ENCODE measurements around the gene PAPPA.

Gene PAPPA

GRCh38 chr9:116153765-116154333, at the start of gene PAPPA:
PAPPA (plus strand) TSS chr9:116153791; CDS start chr9:116154173, 382 bp downstream.
- no peak for FAIRE-seq

DNA sequence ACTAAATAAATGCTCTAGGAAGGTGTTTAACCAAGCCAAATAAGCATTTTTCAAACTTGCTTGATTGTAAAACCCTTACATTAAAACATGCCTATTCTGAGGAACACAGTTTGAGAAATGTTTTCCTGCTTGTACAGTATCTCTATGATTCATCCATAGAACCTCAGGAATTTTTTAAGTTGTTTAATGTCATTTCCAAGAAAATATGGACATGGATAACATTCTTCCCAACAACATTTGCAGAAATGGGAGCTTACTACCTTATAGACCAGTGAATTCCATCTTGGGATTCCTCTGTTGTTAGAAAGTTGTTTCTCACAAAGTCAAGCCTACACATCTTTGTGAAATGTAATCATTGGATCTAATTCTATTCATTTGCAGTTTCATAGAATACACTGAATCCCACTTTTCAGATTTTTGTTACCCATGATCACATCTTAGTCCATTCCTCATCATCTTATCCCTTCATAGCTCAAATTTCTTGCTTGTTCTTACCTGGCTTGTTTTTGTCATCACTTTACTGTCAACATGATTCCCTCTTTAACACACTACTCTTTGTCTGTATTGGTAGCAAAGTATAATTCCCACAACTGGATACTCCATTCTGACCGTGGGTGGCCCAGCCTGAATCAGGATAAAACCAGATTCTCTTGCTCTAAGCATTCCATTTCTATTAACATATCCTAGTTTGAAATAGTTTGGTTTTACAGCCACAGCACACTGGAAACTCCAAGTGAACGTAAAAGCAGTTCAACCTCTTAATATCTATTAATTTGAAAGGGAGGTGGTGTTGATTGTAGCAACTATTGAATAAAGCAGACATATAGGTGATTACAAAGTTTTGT, 49.4 kb upstream of the PAPPA start:
- FAIRE-seq = no peak

GRCh38 chr9:116112236-116112635, 41.4 kb upstream of the PAPPA start:
- no peak for FAIRE-seq

DNA sequence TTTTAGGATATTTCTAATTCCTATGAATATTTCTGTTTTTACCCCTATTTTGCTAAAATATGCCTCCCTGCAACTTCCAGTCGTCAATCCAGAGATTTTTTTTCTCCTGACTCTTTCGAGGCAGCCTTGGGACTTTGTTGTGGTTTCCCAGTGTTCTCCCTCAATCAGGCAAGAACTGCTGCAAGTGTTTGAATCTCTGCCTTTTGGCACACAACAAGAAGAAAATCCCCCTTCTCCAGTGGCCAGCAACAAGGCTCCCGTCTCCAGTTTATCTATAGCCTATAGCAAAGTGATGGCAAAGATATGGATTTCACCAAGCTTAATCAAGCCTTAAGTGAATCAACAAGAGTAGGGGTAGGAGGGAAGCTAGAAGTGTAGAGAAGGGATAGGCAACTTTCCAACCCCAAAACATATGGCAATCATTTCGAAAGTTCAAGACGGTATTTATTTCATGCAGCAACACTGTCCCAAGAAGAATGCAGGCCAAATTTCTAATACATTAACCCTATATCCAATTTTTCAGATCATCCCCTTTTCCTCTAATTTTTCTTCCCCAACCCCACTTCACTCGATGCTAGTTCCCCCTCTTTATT, 37.7 kb upstream of the PAPPA start:
- no peak for FAIRE-seq

DNA sequence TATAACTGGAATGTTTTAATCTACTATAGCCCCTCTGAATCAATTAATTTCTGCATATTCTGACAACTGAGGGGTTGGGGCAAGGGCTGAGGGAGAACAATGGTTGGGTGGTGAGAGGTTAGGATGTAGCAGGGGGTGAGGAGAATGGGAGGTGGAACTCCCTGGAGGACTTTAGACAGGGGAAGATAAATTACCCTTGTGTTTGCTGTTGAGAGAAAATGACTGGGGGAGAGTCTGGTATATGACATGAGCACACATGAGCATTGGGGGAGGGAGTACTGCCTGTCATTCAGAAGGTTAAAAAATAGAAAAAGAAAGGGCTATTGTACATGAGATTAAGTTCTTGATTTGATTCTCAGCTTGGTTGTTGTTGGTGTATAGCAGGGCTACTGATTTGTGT, 37.2 kb upstream of the PAPPA start:
- FAIRE-seq = no peak

- no peak for FAIRE-seq
These were observed 30.4 kb upstream of the PAPPA start for GRCh38 chr9:116123171-116123570.

DNA sequence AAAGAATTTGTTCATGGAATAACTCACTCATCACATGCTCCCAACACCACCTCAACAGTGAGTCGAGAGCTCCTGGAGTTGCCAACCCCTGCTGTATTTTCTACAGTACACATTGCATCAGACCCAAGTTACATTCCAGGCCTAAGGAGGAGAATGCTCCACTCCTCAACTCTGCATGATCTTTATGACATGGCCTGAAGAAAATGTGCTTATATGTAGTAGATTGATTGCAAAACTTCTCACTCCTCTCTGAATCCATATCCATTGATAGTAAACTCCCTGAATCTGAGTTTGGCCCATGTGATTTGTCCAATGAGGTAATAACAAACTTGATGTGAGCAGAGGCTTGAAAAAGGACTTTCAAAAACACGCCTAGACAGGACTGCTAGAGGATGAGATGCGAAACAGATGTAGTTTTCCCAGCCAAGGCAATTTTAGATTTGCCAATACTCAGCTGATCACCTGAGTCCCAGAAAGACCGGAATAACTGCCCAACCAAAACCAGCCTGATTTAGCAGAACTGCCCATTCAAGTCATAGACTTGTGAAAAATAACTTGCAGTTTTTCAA, 29.0 kb upstream of the PAPPA start:
- FAIRE-seq = no peak

DNA sequence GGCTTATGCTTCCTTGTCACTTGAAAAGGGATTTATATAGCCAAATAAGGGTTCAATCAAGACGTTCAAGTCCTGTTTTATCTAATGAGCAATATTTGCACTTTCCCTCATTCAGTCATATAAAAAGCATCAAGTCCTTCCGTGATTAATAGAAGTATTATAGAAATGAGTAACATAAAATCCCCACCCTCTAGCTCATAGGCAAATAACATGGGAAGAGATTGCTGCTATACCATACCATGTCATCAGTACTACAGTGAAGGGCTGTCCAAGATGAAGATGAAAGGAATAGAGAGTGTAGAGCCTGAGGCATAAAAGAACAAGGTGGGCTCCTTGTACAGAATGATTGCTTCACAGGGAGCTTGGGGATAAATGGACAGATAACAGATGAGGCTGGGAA, 20.4 kb upstream of the PAPPA start:
- no peak for FAIRE-seq

DNA sequence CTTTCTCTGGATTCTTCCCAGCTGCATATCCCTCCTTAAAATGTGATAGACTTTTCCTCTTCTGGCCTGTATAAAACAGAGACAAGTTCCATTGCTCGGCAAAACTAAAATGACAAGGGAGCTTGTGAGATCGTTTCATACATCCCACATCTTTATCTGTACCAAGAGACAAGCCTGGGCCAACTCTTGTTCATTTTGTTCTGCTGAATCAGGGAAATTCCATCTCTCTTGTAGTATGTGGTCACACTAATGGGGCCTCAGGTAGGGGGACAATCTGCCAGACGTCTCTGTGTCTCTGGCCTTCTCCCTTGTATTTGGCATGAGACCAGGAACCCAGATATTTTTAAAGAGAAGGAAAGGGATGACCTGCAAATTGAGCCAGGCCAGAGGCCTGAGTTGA, 18.6 kb upstream of the PAPPA start:
- no peak for FAIRE-seq

- FAIRE-seq = no peak
These were observed 16.6 kb upstream of the PAPPA start for GRCh38 chr9:116137010-116137409.

- no peak for FAIRE-seq
These were observed 16.0 kb upstream of the PAPPA start for GRCh38 chr9:116137581-116137980.

DNA sequence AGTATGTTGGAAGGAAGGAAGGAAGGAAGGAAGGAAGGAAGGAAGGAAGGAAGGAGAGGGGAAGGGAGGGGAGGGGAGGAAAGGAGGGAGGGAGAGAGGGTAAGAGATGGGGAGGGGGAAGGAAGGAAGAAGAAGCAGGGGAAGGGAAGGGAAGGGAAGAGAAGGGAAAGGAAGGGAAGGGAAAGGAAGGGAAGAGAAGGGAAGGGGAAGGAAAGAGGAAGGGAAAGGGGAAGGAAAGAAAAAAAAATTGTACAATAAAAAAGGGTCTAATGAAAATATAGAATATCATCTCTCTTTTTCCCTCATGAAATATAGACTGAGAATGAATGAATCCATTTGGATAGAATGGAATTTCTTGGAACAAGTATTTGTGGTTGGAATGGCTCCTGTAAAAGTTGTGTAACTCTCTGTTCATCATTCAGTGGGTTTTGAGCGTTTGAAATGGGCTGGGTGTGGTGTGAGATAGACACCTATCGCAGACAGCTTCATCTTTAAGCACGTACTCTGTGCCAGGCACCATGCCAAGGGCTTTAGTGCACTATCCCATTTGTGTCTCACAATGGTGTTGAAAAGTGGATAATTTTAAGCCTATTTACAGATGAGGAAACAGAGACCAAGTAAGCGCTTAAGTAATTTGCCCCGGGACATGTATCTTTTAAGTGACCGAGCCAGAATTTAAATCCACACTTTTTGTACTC, 11.6 kb upstream of the PAPPA start:
- no peak for FAIRE-seq

DNA sequence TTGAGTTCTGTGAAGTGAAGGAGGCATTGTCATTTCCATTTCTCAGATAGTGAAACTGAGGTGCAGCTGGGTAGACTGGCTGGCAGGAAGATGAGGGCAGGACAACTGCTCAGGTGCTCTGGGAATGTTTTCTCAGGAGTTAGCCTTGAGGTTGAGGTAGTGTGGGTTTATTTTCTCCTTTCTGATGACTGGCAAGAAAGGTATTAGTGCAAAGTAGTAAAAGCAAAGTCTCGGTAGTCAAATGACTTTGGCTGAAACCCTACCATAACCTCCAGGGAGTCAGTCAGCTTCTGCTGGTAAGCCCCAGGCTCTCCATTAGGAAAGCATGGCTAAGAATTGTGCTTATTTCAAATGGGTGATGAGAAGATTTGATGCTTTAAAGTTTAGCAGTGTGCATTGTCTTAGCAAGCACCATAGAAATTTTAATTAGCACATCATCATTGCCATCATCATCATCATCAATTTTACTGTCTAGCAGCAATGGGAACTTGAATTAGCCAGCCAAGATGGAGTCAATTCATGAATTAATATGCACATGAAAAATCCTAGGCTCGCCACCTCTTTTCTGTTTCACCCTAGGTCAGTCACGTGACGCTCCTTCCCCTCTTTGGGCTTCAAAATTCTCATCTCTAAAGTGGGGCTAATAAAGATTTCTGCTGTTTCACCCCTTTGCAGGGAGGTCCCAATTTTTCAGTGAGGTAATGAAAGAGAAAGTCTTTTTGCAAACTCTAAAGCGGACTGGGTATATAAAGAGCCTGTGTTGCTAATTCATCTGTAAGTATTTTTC, 10.7 kb upstream of the PAPPA start:
- FAIRE-seq = no peak

GRCh38 chr9:116144038-116144437, 9.6 kb upstream of the PAPPA start:
- no peak for FAIRE-seq

DNA sequence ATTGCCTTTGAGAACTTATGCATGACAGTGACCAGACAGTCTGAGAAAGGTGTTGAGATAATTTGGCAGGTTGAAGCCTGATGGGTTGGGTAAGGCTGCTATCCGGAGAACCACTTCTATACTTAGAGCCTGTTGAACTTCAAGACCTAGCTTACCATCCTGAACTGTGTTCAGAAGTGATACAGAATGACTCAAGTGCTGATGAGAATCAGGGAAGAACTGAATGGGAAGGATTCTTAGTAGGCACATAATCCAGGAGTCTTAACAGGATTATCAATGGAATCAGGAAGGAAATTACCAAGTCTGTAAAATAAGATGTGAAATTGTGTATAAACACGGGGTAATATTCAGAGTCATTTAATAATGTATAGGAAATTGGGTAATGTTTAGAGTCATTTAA, 9.0 kb upstream of the PAPPA start:
- no peak for FAIRE-seq

DNA sequence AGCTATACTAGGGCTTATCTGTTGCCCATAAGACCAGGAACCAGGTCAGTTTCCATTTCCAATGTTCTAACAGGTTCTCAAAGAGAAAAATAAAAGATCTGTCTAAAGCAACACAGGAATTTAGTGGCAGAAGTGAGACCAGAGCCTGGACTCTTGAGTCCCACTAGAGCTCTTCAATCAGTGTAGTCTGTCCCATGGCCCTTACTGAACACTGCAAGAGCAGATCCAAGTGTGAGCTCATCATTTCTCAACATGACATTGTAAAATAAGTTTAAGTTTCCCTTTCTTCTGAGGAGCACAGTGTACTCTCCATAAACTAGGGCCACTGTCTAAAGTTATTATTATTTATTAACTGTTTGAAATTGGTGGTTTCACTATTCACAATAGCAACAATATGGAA, 8.6 kb upstream of the PAPPA start:
- FAIRE-seq = no peak

DNA sequence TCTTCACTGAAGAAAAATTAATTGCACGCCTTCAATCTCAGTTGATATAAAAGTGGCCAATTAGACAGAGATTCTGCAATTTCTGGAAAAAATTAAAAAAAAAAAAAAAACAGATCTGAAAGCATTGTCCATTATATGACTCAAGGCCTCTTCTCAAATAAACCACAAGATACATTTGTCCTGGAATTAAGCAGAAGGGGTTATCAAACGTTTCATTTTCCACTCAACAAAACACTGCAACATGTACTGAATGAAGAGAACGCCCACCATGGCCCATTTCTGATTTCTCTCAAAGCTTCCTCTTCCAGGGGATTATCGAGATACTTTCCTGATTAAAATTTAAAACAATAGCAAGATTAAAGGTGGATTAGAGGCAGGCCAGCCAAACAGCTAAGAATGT, 5.8 kb upstream of the PAPPA start:
- FAIRE-seq = no peak

GRCh38 chr9:116149844-116150243, 3.7 kb upstream of the PAPPA start:
- FAIRE-seq = no peak

DNA sequence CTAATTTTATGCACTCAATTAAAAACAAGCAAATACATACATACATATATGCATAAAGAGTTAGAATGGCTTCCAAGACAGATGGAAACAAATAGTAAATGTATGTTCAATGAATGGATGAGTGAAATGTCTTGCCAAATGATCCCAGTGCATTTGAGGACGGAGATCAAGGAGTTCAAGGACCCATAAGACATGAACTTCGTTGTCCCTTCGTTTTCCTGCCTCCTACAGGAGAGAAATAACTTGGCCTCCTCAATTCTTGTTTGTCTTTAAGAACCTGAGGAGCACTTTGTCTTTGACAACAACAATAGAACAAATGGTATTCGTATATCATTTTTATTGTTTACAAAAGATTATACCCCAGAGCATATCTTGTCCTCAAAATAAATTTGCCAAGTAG, 2.4 kb upstream of the PAPPA start:
- no peak for FAIRE-seq

- FAIRE-seq = peak; percentile 56
These were observed 1.6 kb upstream of the PAPPA start for GRCh38 chr9:116151966-116152381.

GRCh38 chr9:116152390-116152789, 1.2 kb upstream of the PAPPA start:
- FAIRE-seq = peak; percentile 61
